Osteocyte (in vitro differentiated cells): Measurements from ENCODE around the gene CFAP210. TPM values are rescaled to one million over a fixed set of nuclear protein-coding genes. Genes with fewer than 3 reads are reported as not detected.

Source experiments
- DNase-seq: peaks from one replicate; pipeline ENCODE4 v3.0.0; 2021; ENCODE audit warnings: mixed read lengths; ENCODE audit not compliant: unreplicated experiment; ENCODE audit errors: extremely low spot score
- H3K27ac Mint-ChIP-seq: one replicate; pipeline ENCODE4 v1.8.0; 2021; ENCODE audit warnings: mild to moderate bottlenecking, mixed read lengths; ENCODE audit not compliant: unreplicated experiment
- H3K27me3 Mint-ChIP-seq: one replicate; pipeline ENCODE4 v1.8.0; 2021; ENCODE audit warnings: mixed read lengths; ENCODE audit not compliant: unreplicated experiment
- H3K36me3 Mint-ChIP-seq: one replicate; pipeline ENCODE4 v1.8.0; 2021; ENCODE audit warnings: mixed read lengths; ENCODE audit not compliant: unreplicated experiment
- H3K4me1 Mint-ChIP-seq: one replicate; pipeline ENCODE4 v1.8.0; 2021; ENCODE audit warnings: mixed read lengths; ENCODE audit not compliant: unreplicated experiment
- H3K4me3 Mint-ChIP-seq: one replicate; pipeline ENCODE4 v1.8.0; 2021; ENCODE audit warnings: mild to moderate bottlenecking, moderate library complexity, mixed read lengths; ENCODE audit not compliant: unreplicated experiment
- H3K9me3 Mint-ChIP-seq: one replicate; pipeline ENCODE4 v1.8.0; 2021; ENCODE audit warnings: mixed read lengths; ENCODE audit not compliant: unreplicated experiment
- CTCF ChIP-seq: fragments of 200-600 bp; sonication (generic); IDR thresholded peaks from 2 replicates; pipeline ENCODE4 v1.5.0; 2021; ENCODE audit warnings: antibody characterized with exemption, mild to moderate bottlenecking, moderate library complexity
- total RNA-seq: library from RNA; stranded (reverse); gene quantifications from 2 replicates; pipeline ENCODE4 v1.2.1, GENCODE V29; 2021

The CFAP210 gene
- total RNA-seq, 1 donor from 2014 or later = not detected

DNA sequence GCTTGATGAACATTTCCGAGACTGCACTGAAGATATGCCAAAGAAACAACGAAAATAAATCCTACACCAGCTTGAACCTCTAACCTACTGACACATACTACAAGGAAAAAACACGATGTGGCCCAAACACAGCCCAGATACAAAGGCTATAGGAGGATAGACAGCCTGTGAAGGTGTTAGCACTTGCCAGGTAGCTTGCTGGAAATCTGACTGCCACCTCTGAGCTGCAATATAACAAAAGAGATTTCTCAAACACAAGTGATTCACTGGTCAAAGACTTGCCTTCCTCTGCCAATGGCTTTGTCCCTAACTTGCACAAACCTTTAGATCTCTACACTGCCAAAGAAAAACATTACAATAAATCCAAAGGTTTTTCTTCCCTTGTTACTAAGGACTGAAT, 21.1 kb downstream of the CFAP210 start:
- Mint-ChIP-seq H3K4me1 (no peaks in the 10 kb centered on the region), H3K4me3 (no peak overlapping the region), H3K27ac (no peak overlapping the region), H3K36me3 (no peaks in the 10 kb centered on the region), H3K27me3 (no peaks in the 10 kb centered on the region), H3K9me3 (no peaks in the 10 kb centered on the region)
- TF ChIP-seq CTCF = no peak
- no peak for DNase-seq

DNA sequence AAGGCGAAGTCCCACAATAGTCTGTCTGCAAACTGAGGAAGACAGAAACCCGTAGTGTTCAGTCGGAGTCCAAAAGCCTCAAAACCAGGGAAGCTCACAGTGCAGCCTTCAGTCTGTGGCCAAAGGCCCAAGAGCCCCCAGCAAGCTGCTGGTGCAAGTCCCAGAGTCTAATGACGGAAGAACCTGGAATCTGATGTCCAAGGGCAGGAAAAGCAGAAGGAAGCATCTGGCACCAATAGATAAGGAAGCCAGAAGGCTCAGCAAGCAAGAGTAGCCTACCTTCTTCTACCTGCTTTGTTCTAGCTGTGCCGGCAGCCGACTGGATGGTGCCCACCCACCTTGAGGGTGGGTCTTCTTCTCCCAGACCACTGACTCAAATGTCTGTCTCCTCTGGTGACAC, 21.8 kb downstream of the CFAP210 start:
- H3K9me3 Mint-ChIP-seq = no peaks in the 10 kb centered on the region
- no peak overlapping the region for H3K4me3 Mint-ChIP-seq
- no peak for DNase-seq
- no peak overlapping the region for H3K27ac Mint-ChIP-seq
- TF ChIP-seq CTCF = no peak
- no peaks in the 10 kb centered on the region for H3K27me3 Mint-ChIP-seq
- H3K36me3 Mint-ChIP-seq = no peaks in the 10 kb centered on the region
- no peaks in the 10 kb centered on the region for H3K4me1 Mint-ChIP-seq

- no peak for DNase-seq
- Mint-ChIP-seq H3K36me3 (no peaks in the 10 kb centered on the region), H3K4me1 (no peaks in the 10 kb centered on the region), H3K27me3 (peaks cover 3% of the 10 kb centered on the region), H3K4me3 (no peak overlapping the region), H3K27ac (no peak overlapping the region), H3K9me3 (no peaks in the 10 kb centered on the region)
- no peak for TF ChIP-seq CTCF
Observed at GRCh38 chr2:169670937-169671336, 23.3 kb downstream of the CFAP210 start.

DNA sequence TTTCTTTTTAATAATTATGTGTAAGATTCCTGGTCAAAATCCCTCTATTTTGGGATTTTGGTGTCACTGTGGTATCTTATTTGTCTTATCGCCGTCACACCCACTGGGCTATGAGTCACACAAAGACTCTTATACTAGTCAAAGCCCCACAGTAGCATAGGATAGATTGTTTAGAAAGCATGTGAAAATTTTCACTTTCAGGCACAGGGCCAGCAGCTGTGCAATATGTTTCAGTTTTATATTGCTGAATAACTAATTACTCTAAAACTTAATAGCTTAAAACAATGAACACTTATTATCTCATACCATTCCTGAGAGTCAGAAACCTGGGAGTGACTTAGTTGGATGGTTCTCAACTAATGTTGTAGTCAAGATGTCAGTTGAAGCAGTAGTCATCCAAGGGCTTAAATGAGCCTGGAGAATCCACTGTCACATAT, 24.0 kb downstream of the CFAP210 start:
- no peaks in the 10 kb centered on the region for H3K4me1 Mint-ChIP-seq
- no peak for TF ChIP-seq CTCF
- no peak overlapping the region for H3K27ac Mint-ChIP-seq
- no peak for DNase-seq
- H3K27me3 Mint-ChIP-seq = peaks cover 3% of the 10 kb centered on the region
- no peaks in the 10 kb centered on the region for H3K9me3 Mint-ChIP-seq
- no peak overlapping the region for H3K4me3 Mint-ChIP-seq
- H3K36me3 Mint-ChIP-seq = no peaks in the 10 kb centered on the region

DNA sequence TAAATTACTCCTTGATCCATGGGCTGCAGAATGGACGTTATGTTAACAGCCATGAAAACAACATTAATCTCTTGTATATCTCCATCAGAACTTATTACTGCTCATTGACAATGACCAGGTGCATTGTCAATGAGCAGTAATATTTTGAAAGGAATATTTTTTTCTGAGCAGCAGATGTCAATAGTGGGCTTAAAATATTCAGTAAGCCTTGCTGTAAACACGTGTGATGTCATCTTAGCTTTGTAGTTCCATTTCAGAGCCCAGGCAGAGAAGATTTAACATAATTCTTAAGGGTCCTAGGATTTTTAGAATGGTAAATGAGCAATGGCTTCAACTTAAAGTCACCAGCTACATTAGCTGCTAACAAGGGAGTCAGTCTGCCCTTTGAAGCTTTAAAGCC, 26.6 kb downstream of the CFAP210 start:
- Mint-ChIP-seq H3K4me1 (no peaks in the 10 kb centered on the region), H3K27ac (no peak overlapping the region), H3K27me3 (peaks cover 3% of the 10 kb centered on the region), H3K36me3 (no peaks in the 10 kb centered on the region), H3K9me3 (no peaks in the 10 kb centered on the region), H3K4me3 (no peak overlapping the region)
- DNase-seq = no peak
- TF ChIP-seq CTCF = no peak
